Vagina (tissue), 2 donors: ENCODE results near the gene DMAP1. TPM values are rescaled to one million over a fixed set of nuclear protein-coding genes. Genes with fewer than 3 reads are reported as not detected.

Source experiments
- DNase-seq, 2 donors: peaks; one replicate each; pipeline ENCODE4 v3.0.0-alpha.2; 2017; ENCODE audit errors: extremely low spot score in 2 of 2
- H3K27ac ChIP-seq: fragments of 200-600 bp; sonication (generic); one replicate; pipeline ENCODE4 v1.5.1; 2019
- H3K27me3 ChIP-seq: fragments of 200-600 bp; sonication (generic); one replicate; pipeline ENCODE4 v1.5.1; 2019
- H3K36me3 ChIP-seq, 2 donors: fragments of 200-600 bp; sonication (generic); one replicate each; pipeline ENCODE4 v1.5.1; 2017 to 2019
- H3K4me1 ChIP-seq: fragments of 200-600 bp; sonication (generic); one replicate; pipeline ENCODE4 v1.5.1; 2019
- H3K4me3 ChIP-seq, 2 donors: fragments of 200-600 bp; sonication (generic); 1 replicate in 1 of 2; 2 replicates in 1 of 2; pipeline ENCODE4 v1.5.1; 2016 to 2019
- H3K9me3 ChIP-seq: fragments of 200-600 bp; sonication (generic); one replicate; pipeline ENCODE4 v1.5.1; 2019
- POLR2A ChIP-seq, 2 donors: fragments of 450-650 bp; IDR thresholded peaks; one replicate each; pipeline ENCODE4 v1.6.1; 2017; ENCODE audit warnings: antibody characterized with exemption in 2 of 2, mild to moderate bottlenecking in 2 of 2, moderate library complexity in 2 of 2
- POLR2AphosphoS5 ChIP-seq, 2 donors: sonication (generic); formaldehyde crosslinking; IDR thresholded peaks; one replicate each; pipeline ENCODE4 v1.9.0; 2017; ENCODE audit warnings: antibody characterized with exemption in 2 of 2, mild to moderate bottlenecking in 2 of 2, low read depth in 1 of 2; ENCODE audit not compliant: insufficient read depth in 1 of 2
- intact Hi-C: fragments of 100-400 bp; cut with DNase I; formaldehyde crosslinking; loops from one replicate; pipeline ENCODE4 v1.15.1; 2023
- total RNA-seq: library from RNA; depleted of rRNA; stranded (reverse); fragments of >200 nt; gene quantifications from one replicate; pipeline ENCODE4 v1.2.3, GENCODE V29; 2016
- TF ChIP-seq, protein P1 (sequence below), 3 experiments: fragments of 450-650 bp in 2 of 3; fragments of 200-600 bp in 1 of 3; sonication (generic) in 1 of 3; IDR thresholded peaks; one replicate each; pipeline ENCODE4 v1.5.1; 2017 to 2019; ENCODE audit warnings: antibody characterized with exemption in 3 of 3, mild to moderate bottlenecking in 2 of 3, moderate library complexity in 2 of 3

DMAP1 gene
- total RNA-seq, 1 donor from 2014 or later: 52.3 TPM

GRCh38 chr1:44239331-44239960 lies 26.2 kb downstream of the DMAP1 start:
- peaks cover 37% of the 10 kb centered on the region for H3K4me1 ChIP-seq
- H3K4me3 ChIP-seq: no peak overlapping the region
- intact Hi-C loops: no loop called here
- no peak for TF ChIP-seq POLR2A (IDR thresholded peaks at IDR 0.05)
- peak in 1 of 2 donors; percentile 4 for TF ChIP-seq POLR2AphosphoS5 (IDR thresholded peaks at IDR 0.05; ENCODE audit: insufficient read depth in 1 of 2, low read depth in 1 of 2)
- TF ChIP-seq, protein P1, sequence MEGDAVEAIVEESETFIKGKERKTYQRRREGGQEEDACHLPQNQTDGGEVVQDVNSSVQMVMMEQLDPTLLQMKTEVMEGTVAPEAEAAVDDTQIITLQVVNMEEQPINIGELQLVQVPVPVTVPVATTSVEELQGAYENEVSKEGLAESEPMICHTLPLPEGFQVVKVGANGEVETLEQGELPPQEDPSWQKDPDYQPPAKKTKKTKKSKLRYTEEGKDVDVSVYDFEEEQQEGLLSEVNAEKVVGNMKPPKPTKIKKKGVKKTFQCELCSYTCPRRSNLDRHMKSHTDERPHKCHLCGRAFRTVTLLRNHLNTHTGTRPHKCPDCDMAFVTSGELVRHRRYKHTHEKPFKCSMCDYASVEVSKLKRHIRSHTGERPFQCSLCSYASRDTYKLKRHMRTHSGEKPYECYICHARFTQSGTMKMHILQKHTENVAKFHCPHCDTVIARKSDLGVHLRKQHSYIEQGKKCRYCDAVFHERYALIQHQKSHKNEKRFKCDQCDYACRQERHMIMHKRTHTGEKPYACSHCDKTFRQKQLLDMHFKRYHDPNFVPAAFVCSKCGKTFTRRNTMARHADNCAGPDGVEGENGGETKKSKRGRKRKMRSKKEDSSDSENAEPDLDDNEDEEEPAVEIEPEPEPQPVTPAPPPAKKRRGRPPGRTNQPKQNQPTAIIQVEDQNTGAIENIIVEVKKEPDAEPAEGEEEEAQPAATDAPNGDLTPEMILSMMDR (IDR thresholded peaks at IDR 0.05): peak in 1 of 3 experiments; percentile 9
- no peaks in the 10 kb centered on the region for H3K9me3 ChIP-seq
- peak overlapping the region; percentile 86 for H3K27ac ChIP-seq
- H3K36me3 ChIP-seq: no peaks in the 10 kb centered on the region
- no peak for DNase-seq
- H3K27me3 ChIP-seq: no peaks in the 10 kb centered on the region

DNA sequence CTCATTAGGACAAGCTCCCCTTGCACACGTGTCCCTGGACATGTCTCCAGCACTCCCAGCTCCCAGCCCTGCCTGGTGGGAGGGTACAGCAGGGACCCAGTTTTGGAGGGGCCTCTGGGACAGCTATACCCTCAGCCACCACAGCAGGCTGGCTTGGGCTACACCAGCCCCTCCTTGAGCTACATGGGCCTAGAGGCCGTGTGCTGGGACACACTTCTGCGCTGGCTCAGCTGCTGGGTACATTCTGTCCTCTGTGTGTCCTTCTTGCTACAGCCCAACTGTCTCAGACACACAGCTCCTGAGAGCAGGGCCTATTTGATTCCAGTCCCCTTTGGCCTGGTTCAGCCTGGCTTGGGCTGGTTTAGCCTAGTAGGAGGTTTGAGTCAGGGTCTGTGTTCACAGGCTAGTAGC lies 26.7 kb downstream of the DMAP1 start:
- no peaks in the 10 kb centered on the region for H3K36me3 ChIP-seq
- peak in 1 of 2 donors; percentile 78 for TF ChIP-seq POLR2AphosphoS5 (IDR thresholded peaks at IDR 0.05; ENCODE audit: insufficient read depth in 1 of 2, low read depth in 1 of 2)
- TF ChIP-seq, protein P1 (IDR thresholded peaks at IDR 0.05): no peak
- no peak overlapping the region for H3K4me3 ChIP-seq
- H3K4me1 ChIP-seq: peaks cover 37% of the 10 kb centered on the region
- peak in 1 of 2 donors; percentile 94 for DNase-seq
- H3K9me3 ChIP-seq: no peaks in the 10 kb centered on the region
- H3K27me3 ChIP-seq: no peaks in the 10 kb centered on the region
- H3K27ac ChIP-seq: peak overlapping the region; percentile 86
- intact Hi-C loops: no loop called here

DNA sequence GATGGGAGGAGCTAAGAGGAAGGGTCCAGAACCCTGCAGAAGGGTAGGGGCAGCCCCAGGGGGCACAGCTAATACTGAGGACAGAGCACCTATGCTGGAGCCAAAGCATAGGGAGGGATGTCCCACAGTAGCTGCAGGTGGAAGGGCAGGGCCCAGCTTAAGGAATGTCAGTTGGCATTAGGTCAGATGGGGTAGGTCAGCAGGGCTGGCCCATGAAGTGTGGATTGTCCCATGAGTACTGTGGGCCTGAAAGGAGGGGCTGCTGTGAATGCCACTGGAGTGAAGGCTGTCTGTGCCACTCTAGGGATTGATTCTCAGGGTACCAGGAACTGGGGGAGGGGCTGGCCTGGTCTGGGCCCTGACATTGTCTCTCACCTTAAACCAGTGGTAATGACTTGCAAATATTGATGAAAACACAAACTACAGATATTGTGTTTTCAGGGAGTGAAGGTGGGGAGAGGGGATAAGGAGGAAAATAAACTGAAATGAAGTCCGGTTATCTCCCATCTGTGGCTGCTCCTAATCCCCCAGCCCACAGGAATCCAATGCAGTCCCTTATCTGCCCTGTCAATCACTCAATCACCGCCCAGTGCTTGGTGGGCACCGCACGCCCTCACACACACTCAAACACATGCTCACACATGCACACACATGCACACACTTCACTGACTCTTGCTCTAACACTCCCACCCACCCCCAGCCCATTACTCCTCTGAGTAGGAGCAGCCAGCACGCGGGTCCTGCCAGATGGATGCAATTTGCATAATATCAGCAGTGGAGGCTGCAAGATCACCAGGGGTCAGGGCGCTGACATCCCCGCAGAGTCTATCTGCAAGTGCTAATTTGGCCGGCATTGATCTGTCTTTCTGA lies 27.8 kb downstream of the DMAP1 start:
- H3K4me3 ChIP-seq: no peak overlapping the region
- no peaks in the 10 kb centered on the region for H3K9me3 ChIP-seq
- peak overlapping the region; percentile 86 for H3K27ac ChIP-seq
- peaks cover 0 to 3% of the 10 kb centered on the region in 2 donors for H3K36me3 ChIP-seq
- no peak for TF ChIP-seq POLR2A (IDR thresholded peaks at IDR 0.05)
- TF ChIP-seq POLR2AphosphoS5 (IDR thresholded peaks at IDR 0.05; ENCODE audit: insufficient read depth in 1 of 2, low read depth in 1 of 2): no peak
- TF ChIP-seq, protein P1 (IDR thresholded peaks at IDR 0.05): no peak
- no peak for DNase-seq
- no peaks in the 10 kb centered on the region for H3K27me3 ChIP-seq
- intact Hi-C loops: no loop called here
- H3K4me1 ChIP-seq: peaks cover 37% of the 10 kb centered on the region

DNA sequence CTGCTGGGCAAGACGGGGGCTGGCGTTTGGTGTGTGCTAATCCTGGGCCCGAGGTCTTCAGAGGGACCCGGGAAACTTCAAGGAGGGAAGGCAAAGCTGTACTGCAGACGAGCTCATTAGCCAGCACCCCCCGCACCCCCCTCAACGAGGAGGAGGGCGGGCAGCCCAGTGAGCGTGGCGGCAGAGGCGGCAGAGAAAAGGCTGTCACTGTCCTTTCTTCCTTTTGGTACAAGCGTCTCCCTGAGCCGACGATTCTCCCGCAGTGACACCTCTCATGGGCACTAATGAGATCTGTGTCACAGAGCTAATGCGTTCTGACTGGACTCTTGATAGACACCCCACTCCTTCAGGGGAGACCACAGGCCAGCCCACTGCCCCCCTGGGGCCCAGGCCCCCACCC lies 29.5 kb downstream of the DMAP1 start:
- no peak overlapping the region for H3K4me3 ChIP-seq
- H3K27me3 ChIP-seq: no peaks in the 10 kb centered on the region
- peaks cover 0 to 5% of the 10 kb centered on the region in 2 donors for H3K36me3 ChIP-seq
- no peak for DNase-seq
- no peaks in the 10 kb centered on the region for H3K9me3 ChIP-seq
- intact Hi-C loops: no loop called here
- H3K27ac ChIP-seq: no peak overlapping the region
- no peak for TF ChIP-seq POLR2AphosphoS5 (IDR thresholded peaks at IDR 0.05; ENCODE audit: insufficient read depth in 1 of 2, low read depth in 1 of 2)
- no peak for TF ChIP-seq POLR2A (IDR thresholded peaks at IDR 0.05)
- TF ChIP-seq, protein P1 (IDR thresholded peaks at IDR 0.05): no peak
- peaks cover 33% of the 10 kb centered on the region for H3K4me1 ChIP-seq
